ENCODE measurements around the gene ATPAF1.

ATPAF1 gene

GRCh38 chr1:46585312-46585938 lies 82.7 kb downstream of the ATPAF1 start:
- TF ChIP-seq FOXM1 (IDR thresholded peaks at IDR 0.05; ENCODE audit: borderline replicate concordance, low read depth) (no peak), CEBPB (IDR thresholded peaks at IDR 0.05) (no peak), EP300 (IDR thresholded peaks at IDR 0.05; ENCODE audit: borderline replicate concordance) (no peak), EGR1 (IDR thresholded peaks at IDR 0.05) (no peak), ZBTB7A (IDR thresholded peaks at IDR 0.05; ENCODE audit: low read depth) (no peak), RAD21 (IDR thresholded peaks at IDR 0.05; ENCODE audit: low read depth) (no peak), TAF1 (IDR thresholded peaks at IDR 0.05; ENCODE audit: low read depth) (no peak), TCF12 (IDR thresholded peaks at IDR 0.05; ENCODE audit: low read depth) (no peak), USF1 (IDR thresholded peaks at IDR 0.05) (no peak)
- TF ChIP-seq, protein P1, sequence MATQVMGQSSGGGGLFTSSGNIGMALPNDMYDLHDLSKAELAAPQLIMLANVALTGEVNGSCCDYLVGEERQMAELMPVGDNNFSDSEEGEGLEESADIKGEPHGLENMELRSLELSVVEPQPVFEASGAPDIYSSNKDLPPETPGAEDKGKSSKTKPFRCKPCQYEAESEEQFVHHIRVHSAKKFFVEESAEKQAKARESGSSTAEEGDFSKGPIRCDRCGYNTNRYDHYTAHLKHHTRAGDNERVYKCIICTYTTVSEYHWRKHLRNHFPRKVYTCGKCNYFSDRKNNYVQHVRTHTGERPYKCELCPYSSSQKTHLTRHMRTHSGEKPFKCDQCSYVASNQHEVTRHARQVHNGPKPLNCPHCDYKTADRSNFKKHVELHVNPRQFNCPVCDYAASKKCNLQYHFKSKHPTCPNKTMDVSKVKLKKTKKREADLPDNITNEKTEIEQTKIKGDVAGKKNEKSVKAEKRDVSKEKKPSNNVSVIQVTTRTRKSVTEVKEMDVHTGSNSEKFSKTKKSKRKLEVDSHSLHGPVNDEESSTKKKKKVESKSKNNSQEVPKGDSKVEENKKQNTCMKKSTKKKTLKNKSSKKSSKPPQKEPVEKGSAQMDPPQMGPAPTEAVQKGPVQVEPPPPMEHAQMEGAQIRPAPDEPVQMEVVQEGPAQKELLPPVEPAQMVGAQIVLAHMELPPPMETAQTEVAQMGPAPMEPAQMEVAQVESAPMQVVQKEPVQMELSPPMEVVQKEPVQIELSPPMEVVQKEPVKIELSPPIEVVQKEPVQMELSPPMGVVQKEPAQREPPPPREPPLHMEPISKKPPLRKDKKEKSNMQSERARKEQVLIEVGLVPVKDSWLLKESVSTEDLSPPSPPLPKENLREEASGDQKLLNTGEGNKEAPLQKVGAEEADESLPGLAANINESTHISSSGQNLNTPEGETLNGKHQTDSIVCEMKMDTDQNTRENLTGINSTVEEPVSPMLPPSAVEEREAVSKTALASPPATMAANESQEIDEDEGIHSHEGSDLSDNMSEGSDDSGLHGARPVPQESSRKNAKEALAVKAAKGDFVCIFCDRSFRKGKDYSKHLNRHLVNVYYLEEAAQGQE (IDR thresholded peaks at IDR 0.05; ENCODE audit: low read depth), result no peak

- TF ChIP-seq FOXM1 (IDR thresholded peaks at IDR 0.05; ENCODE audit: borderline replicate concordance, low read depth) (no peak), NFIC (IDR thresholded peaks at IDR 0.05) (no peak), ZBTB7A (IDR thresholded peaks at IDR 0.05; ENCODE audit: low read depth) (no peak), RAD21 (IDR thresholded peaks at IDR 0.05; ENCODE audit: low read depth) (no peak), CEBPB (IDR thresholded peaks at IDR 0.05) (no peak), TAF1 (IDR thresholded peaks at IDR 0.05; ENCODE audit: low read depth) (no peak), TEAD4 (IDR thresholded peaks at IDR 0.05) (no peak)
These were observed 84.7 kb downstream of the ATPAF1 start for GRCh38 chr1:46583494-46583893.

- TF ChIP-seq EGR1 (IDR thresholded peaks at IDR 0.05) (no peak), ZBTB7A (IDR thresholded peaks at IDR 0.05; ENCODE audit: low read depth) (no peak), NFIC (IDR thresholded peaks at IDR 0.05) (no peak), FOXM1 (IDR thresholded peaks at IDR 0.05; ENCODE audit: borderline replicate concordance, low read depth) (no peak), CEBPB (IDR thresholded peaks at IDR 0.05) (no peak), EP300 (IDR thresholded peaks at IDR 0.05; ENCODE audit: borderline replicate concordance) (no peak), USF1 (IDR thresholded peaks at IDR 0.05) (no peak)
These were observed 85.2 kb downstream of the ATPAF1 start for GRCh38 chr1:46582972-46583371.
